ENCODE measurements around the gene TRIM8.

TRIM8 gene

DNA sequence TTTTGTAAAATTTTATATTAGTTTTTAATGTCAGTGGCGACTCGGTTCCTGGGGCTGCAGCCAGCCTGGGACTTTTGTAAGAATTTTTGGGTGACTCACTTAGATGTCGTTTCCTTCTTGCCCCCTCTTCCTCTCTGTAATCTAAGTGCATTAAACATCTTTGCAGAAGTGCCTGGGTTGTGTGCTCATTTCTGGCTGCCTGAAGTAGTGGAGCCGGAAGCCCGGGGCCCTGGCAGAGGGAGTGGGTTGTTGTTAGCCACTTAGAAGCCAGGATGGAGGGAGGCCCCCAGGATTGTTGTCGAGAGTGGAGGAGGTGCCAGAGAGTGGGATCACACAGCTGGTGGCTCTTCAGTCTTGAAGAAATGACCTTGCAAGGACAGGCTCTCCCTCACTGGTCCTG, 11.0 kb upstream of the TRIM8 start:
- DNase-seq (ENCODE audit: low read depth): no peak

DNA sequence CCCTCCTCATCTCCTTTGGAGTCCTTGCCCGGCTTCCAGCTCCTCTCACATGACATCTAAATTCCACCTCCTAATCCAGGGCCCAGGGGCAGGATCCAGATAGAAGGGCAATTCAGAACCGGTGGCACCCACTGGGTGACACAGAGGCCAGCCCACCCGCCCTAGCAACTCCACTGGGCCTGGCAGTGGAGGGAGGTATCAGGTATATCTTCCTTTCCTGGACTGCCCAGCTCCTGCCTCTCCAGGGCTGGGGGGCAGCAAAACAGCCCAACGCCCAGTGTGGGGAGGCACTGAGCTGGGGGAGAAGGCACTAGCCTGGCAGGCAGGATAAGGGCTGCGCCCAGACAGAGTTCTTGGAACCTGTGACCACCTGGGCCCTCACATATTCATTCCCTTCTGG, 10.4 kb upstream of the TRIM8 start:
- DNase-seq (ENCODE audit: low read depth): no peak

GRCh38 chr10:102634686-102635085, 9.6 kb upstream of the TRIM8 start:
- DNase-seq (ENCODE audit: low read depth): no peak

DNA sequence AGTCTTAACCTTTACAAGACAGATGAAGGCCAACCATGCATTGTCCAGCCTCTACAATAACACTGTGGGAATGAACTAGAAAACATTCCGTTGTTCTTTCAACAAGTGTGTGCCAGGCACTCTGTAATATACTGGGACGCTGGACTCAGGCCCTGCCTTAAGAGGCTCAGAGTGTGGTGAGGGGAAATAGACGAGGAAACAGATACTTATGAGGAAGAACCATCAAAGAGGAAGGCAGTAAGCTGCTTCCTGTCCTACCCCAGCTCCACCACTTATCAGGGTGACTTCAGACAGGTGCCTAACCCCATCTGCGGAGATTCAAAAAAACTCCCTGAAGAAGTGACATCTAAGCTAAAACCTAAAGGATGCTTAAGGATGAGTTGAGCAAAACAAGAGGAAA, 8.9 kb upstream of the TRIM8 start:
- DNase-seq (ENCODE audit: low read depth): no peak

GRCh38 chr10:102639537-102639936, 4.7 kb upstream of the TRIM8 start:
- no peak for DNase-seq (ENCODE audit: low read depth)

DNA sequence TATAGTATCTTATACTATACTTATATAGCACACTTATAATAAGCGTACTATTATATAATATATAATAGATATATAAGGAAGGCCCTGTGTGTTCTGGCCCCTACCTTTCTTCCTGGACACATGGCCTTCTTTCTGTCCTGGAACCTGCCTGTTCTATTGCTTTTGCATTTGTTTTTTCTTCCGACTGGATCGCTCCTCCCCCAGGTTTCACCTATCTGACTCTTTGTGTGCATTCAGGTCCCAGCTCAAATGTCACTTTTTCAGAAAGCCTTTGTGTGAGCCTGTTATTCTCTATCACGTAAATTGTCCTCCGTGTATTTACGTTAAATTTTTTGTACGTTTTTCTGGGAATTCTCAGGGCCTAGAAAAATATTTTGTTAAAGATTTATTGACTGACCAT, 2.9 kb upstream of the TRIM8 start:
- DNase-seq (ENCODE audit: low read depth): no peak

- DNase-seq (ENCODE audit: low read depth): peak; percentile 98
Observed at GRCh38 chr10:102641880-102642735, 2.2 kb upstream of the TRIM8 start.

DNA sequence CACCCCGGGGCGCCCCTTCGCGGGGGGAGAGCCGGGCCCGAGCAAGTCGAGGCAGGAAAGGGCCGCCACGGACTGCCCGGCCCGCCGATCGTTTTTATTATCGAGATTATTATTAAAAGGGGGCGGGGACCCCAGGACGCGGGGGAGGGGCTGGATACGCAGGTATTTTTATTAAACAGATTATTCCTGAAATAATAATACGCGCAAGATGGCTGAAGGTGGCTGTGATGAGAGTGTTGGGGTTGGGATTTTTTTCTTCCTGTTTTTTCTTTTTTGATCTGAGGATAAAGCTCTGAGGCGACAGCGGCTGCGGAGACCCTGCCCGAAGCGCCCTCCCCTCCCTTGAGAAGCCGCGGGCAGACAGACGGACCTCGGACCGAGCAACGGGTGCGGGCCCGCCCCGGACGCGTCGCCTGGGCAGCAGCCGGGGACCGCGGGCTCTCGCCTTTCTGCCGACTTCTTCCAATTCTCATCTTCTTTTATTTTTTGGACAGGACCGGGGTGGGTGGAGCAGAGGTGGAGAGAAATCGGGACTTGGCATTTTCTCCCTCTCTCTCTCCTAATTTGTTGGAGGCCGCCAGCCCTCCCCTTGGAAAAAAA, 1.4 kb upstream of the TRIM8 start:
- peak; percentile 29 for DNase-seq (ENCODE audit: low read depth)

DNA sequence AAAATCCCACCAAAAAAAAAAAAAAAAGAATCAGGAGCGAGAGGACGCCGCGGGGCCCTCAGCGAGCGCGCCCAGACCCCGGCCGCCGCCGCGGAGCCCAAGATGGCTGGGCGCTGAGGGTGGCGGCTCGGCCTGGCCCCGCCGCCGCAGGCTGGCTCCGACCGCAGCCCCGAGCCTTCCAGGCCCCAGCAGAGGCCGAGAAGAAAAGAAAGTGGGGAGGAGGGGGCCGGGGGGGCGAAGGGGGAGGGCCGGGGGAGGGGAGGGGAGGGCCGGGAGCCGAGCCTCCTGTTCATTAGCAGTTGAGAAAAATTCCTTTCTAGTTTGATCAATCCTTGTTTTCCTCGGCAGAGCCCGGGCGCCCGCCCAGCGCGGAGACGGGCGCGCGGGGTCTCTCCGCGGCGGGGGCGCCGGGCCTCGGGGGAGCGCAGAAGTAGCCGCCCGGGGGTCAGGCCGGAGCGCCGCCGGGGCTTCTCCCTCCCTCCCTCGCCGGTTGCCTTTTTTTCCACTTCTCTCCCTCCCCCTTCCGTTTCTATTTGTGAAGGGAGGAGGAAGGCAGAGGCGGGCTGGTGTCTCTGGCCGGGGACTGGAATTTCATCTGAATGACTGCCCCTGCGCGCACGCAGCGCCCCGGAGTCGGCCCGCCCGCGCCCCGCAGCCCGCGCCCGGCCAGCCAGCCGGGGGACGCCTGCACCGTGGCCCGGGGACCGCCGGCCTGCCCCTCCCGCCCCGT, 778 bp upstream of the TRIM8 start:
- peak; percentile 31 for DNase-seq (ENCODE audit: low read depth)

DNA sequence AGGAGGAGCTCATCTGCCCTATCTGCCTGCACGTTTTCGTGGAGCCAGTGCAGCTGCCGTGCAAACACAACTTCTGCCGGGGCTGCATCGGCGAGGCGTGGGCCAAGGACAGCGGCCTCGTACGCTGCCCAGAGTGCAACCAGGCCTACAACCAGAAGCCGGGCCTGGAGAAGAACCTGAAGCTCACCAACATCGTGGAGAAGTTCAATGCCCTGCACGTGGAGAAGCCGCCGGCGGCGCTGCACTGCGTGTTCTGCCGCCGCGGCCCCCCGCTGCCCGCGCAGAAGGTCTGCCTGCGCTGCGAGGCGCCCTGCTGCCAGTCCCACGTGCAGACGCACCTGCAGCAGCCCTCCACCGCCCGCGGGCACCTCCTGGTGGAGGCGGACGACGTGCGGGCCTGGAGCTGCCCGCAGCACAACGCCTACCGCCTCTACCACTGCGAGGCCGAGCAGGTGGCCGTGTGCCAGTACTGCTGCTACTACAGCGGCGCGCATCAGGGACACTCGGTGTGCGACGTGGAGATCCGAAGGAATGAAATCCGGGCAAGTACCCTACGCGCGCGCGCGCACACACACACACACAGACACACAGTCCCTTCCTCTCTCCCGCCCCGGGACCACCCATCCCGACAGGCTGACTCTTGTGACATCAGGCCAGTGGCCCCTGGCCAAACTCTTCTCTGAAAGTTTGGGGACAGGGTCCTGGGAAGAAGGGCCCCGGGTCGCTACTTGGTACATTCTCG, 538 bp downstream of the TRIM8 start:
- peak; percentile 68 for DNase-seq (ENCODE audit: low read depth)

DNA sequence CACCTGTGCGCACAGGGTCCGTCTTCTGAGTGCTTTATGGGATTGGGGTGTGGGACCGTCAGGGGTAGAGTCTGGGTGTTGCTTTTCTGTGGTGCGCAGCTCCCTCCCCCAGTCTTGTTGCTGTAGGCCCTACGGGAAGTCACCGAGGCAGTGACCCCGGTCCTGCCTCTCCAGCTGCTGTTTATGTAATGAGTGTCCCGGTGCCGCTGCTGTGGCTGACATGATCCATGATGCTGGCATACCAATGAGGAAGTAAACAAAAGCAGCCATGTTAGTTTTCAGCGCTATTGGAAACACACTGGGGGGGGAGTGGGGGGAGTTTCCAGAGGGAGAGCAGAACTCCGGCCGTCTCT, 1.1 kb downstream of the TRIM8 start:
- DNase-seq (ENCODE audit: low read depth): no peak

- DNase-seq (ENCODE audit: low read depth): peak; percentile 70
Observed at GRCh38 chr10:102645741-102646609, 1.7 kb downstream of the TRIM8 start.

- no peak for DNase-seq (ENCODE audit: low read depth)
Observed at GRCh38 chr10:102646610-102647442, 2.5 kb downstream of the TRIM8 start.

DNA sequence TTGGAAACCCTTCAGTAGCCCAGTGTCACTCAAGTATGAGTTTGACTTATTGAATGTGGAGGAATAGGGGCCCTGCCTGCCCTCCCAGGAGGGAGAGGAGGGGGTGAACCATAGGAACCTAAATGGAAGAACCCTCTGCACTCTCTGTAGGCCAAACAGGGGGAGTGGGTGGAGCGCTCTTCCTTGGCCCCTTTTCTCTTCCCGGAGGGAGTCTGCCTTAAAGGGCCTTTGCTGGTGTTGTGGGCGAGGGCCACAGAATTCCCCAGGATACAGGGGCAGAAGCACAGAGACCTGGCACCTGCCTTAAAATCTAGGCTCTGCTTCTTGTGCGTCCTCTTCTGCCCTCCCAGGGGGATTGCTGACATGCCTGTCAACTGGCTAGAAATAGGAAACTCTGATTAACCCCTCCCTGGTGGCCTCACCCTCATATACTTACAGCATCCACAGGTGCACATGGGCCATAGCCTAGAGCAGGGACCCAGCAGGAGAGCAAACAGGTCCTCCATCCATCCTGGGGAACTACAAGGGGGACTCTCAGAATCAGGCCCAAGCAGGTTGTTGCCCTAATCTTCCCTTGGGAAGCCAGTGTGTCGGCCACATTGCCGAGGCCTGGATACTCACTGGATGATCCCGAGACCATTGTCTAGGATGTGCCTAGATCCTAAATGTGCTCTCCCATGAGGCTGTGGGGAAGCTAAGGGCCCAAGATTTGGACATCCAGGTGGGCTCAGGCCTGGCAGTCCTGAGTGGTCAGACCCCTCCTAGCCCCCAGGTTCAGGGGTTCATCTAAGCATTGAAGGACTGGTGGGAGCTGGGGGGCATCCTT, 3.4 kb downstream of the TRIM8 start:
- no peak for DNase-seq (ENCODE audit: low read depth)

- no peak for DNase-seq (ENCODE audit: low read depth)
Observed at GRCh38 chr10:102648269-102648888, 4.1 kb downstream of the TRIM8 start.

DNA sequence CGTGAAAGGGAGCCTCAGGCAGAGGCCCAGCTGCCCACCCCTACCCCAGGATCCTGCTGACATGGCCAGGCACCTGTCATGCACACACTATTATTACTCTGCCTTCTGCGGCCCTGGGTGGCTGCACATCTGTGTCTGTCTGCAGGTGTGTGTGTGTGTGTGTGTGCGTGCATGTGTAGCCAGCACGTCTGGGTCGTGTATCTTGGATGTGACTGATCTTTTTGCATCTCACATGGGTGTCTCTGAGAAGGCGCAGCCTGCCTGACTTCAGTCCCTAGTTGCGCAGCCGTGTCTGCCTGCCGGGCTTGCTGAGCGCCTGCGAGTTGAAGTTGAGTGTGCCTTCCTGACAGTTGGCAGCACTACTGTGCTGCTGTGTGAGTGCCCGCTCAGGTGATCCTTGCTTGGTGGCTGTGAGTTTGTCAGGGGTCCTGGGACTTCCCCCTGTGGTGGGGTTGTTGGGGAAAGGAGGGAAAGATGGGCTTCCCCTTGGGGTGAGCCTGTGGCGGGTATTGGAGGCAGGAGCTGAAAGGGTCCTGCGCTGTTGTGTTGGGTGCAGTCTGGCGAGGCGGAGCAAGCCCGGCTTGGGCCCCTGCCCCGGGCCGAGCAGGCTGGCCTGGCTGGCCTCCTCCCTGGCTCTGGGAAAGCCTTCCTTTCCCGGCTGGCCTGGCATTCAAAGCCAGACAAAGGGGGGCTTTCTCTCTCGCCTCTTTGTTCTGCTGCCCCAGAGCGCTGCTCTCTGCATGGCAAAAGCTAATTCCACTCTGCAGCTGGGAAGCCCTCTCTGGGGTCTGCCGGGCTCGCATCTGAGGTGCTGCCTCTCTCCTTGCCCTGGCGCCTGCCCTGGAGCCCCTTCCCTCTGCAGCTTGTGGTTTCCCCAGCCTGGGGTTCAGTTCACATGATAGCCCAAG, 4.9 kb downstream of the TRIM8 start:
- no peak for DNase-seq (ENCODE audit: low read depth)

GRCh38 chr10:102649797-102650654, 5.7 kb downstream of the TRIM8 start:
- no peak for DNase-seq (ENCODE audit: low read depth)
